Amniotic stem cell (primary cell): ENCODE measurements around the gene CD24.
A peak's percentile ranks its signal among the peaks of the same experiment; 100 is the strongest.
"Not testable (repeated sequence)": the region's sequence is repeated elsewhere in the genome, so short reads cannot be mapped to it uniquely, and the experiment has no call there.

Experiments
- DNase-seq: peaks from one replicate; lab custom pipeline; 2025; lab: John Stamatoyannopoulos, UW

Gene CD24, protein sequence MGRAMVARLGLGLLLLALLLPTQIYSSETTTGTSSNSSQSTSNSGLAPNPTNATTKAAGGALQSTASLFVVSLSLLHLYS

DNA sequence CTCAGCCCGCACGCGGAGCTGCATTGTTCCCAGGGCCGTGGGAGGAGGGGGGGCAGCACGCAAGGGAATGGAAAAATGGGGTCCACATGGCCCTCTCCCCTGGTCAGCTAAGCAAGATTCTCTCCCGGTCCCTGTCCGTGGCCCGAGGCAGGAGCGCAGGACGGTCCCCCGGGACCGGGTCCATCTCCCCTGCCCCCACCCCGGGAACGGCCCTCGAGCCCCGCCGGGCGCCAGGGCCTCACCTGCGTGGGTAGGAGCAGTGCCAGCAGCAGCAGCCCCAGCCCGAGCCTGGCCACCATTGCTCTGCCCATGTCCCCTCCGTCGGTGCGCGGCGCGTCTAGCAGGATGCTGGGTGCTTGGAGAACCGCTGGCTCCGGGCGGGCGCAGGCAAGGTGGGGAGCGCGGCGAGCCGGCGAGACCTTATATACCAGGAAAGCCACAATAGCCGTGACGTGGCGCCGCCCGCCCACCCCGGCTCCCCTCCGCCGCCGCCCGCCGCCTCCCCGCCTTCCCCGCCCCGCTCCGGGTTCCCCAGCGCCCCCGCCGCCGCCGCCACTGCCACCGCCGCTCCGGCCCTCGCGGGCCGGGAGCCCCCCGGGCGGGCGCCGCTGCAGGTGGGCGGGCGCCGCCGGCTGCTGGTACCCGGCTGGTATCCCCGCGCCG is at the start of gene CD24:
Gene CD24 (minus strand): TSS at position 394 of the 663 bp plus-strand sequence. CDS start 83 bp downstream, at position 311.
- no peak for DNase-seq

DNA sequence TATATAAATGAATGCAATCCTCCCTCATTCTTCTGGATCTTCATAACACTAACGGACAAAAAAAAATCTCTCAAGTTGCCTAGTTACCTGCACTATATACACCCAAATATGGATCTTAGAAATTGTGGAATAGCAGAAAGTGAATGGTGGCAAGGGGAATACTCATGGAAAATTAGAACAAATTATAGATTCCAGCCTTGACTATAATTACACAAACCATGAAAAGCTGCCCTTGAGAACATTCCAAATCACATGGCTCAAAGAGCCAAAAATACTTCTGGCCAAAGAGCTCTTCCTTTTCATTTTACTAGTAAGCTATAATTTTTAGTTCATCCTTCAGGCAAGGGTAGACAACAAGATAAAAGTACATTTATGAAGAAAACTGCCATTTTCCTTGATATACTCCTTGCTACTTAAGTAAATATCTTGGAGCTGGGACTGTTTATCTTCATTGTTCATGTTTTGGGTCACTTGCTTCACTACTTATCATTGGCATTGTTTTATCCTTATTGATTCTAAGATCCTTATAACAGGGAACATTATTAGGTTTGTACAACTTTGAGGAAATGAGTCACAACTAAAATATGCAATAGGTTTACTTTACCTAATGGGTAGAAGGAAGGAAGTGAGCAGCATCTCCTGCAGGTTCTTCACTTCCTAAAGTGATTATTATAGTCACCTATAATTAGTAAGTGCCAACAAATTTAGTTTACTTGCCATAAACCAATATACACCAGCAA is 47.1 kb upstream of the CD24 start:
- no peak for DNase-seq

DNA sequence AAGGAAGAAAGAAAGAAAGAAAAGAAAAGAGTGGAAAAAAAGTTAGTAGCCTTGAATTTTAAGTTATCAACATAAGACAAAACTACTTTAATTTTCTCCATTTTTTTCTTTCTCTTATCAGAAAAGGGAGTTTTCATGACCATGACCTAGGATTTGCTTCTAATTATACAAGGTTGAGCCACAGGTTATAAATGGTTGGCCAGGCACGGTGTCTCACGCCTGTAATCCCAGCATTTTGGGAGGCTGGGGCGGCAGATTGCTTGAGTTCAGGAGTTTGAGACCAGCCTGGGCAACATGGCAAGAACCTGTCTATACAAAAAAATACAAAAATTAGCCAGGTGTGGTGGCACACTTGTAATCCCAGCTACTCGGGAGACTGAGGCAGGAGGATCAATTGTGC is 45.7 kb upstream of the CD24 start:
- DNase-seq, result no peak

DNA sequence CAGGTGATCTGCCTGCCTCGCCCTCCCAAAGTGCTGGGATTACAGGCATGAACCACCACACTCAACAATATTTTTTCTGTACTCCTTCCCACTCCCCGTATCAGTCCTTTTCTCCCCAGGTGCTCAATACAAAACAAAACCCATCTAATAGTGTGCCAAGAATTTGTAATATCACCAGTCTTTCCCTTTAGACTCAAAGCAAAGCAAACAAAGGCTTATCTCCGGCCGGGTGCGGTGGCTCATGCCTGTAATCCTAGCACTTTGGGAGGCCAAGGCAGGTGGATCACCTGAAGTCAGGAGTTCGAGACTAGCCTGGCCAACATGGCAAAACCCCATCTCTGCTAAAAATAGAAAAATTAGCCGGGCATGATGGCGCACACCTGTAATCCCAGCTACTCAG is 45.1 kb upstream of the CD24 start:
- DNase-seq, result not testable (repeated sequence)

DNA sequence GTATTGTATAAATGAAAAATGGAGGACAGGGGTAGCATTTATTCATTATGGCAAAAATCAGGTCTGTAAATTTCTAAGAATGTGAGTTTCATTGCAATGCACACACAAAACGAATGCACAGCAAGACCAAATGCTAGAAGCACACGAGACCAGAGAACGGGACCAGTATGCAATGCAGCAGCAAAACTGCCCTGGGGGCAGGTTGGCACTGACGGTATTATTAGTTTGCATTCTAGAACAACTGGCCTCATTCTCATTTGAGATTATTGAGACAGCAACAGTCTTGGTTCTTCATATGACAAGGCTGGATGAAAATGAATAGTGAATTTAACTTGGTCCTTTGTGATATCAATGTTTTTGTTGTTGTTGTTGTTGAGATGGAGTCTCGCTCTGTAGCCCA is 44.5 kb upstream of the CD24 start:
- DNase-seq, result no peak

DNA sequence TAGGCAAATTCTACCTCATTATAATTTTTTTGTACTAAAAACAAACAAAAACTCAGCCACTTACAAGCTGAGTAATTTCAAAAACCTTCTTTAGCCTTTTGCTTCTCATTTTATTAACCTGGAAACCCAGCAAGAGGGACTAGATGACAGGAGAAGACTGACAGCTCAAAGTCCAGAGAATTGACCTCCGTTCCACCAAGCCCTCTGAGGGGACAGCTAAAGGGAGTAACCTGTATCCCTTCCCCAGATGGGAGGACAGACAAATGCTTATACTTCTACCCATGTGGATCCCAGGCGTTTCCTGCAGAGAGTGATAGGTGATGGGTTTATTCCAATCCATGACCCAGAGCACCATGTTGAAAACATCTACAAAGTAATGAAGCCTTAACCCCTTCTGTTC is 35.0 kb upstream of the CD24 start:
- no peak for DNase-seq

DNA sequence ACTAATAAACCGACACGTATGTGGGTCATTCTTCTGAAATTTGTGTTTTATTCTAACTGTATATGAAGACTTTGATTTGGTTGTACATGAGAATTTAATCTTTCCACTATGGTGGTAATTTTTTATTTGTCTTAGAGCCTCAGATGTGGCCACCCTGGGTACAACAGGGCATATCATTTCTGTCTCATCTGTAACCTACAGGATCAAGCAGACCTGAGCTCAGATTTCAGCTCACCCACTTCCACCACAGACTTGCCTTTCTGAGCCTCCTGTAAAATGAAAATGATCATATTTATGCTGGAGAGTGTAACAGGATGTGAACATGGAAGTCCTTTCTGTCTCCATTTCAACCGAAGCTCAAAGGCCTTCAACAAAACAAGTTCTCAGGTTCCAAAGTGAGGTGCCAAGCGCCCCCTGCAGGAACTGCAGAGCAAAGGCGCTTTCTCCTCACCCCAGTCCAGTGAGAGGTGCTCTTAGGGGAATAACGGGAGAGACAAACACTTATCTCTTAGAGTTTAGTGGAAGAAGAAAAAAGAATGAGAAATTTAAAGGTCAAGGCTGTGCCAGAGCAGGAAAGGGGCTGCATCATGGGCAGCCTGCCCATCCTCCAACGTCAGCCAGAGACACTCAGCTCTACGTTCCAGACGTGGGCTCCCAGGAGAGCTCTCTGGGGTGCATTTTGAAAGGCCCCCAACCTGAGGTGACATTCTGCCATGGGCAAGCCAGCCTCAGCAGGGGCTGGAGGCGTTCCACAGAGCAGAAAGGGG is 23.0 kb upstream of the CD24 start:
- no peak for DNase-seq

DNA sequence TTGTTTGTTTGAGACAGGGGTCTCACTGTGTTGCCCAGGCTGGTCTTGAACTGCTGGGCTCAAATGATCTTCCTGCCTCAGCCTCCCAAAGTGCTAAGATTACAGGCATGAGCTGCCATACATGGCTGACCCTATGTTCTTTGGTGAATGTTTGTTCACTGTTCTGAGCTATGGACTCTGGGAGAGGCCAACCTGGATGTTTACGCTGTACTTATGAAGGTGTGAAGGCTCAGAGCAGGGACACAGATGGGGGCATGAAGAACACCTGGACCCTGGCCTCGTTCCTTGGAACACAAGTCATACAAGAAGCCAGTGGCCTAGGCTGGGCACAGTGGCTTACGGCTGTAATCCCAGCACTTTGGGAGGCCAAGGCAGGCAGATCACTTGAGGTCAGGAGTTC is 21.1 kb upstream of the CD24 start:
- no peak for DNase-seq

DNA sequence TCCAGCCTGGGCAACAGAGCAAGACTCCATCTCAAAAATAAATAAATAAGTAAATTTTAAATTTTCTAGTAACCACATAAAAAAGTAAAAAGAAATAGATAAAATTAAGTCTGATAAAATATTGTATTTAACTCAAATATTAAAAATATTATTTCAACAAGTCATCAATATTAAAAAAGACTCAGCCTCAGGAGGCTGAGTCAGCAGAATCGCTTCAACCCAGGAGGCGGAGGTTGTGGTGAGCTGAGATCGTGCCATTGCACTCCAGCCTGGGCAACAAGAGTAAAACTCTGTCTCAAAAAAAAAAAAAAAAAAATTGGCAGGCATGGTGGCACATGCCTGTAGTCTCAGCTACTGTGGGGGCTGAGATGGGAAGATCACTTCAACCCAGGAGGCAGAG is 15.2 kb upstream of the CD24 start:
- not testable (repeated sequence) for DNase-seq

DNA sequence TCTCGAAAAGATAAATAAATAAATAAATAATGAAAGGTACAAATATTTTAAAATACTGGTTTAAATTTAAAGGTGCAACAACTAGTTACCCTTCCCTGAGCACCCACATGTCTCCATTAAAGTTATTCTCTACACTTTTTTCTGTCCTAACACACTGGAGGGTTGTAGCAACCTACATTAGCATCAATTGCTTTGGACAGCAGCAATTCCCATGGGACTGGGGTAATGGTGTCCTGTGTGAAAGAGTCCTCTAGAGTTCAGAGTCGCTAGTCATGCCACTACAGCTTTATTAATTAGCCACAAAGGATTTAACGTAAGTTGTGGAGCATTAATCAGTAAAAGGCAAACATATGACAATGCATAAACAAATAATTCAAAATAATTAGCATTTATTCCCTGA is 14.1 kb upstream of the CD24 start:
- DNase-seq, result no peak

DNA sequence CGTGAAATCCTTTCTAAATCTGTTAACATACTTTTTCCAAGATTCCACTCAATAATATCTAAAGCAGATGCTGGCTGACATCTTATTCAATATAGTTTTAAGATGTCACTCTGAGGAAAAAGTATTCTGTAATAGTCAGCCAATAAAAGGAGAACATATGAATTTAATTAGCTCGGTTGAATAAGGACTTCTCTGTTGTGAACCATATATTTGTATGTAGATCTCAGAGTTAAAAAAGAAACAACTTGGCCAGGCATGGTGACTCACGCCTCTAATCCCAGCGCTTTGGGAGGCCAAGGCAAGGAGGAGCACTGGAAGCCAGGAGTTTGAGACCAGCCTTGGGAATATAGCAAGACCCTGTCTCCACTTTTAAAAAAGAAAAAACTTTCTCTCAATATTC is 7.4 kb upstream of the CD24 start:
- no peak for DNase-seq

DNA sequence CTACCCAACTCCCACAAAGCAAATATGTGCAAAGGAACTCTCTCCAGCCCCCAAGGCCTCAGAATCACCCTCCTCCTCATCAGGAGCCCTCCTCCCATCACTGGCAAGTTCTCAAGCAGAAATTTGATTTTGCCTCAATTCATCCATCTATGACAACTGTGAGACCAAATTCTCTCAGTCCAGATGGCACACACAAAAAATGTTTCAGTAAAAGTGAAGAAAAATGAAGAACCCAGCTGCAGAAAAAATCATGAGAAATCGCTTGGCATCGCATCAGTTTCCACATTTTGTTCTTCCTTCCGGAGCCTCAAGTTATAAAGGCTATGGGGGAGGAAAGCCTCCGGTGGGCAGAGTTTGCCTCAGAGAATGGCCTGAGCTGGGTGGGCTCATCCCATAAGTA is 6.4 kb upstream of the CD24 start:
- DNase-seq, result no peak

DNA sequence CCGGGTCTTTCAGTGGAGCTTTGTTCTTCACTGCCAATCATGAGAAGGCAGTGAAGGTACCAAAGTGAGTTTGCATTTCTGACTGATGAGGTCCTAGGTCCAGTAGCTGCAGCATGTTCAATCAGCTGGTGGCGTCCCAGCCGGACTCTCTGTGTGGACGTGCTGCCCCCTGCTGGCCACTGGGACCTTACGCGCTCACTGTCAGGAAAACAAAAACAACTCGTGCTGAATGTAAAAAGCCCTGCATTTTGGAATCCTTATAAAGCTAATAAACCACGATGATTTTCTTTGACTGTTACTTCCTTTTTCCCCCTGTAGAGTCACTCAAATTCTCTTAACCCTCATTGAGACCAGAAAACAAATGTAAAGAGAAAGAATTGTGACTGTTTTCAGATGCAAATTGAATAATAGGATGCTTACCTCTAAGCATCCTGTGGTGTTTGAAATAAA is 4.9 kb upstream of the CD24 start:
- peak; percentile 82 for DNase-seq

DNA sequence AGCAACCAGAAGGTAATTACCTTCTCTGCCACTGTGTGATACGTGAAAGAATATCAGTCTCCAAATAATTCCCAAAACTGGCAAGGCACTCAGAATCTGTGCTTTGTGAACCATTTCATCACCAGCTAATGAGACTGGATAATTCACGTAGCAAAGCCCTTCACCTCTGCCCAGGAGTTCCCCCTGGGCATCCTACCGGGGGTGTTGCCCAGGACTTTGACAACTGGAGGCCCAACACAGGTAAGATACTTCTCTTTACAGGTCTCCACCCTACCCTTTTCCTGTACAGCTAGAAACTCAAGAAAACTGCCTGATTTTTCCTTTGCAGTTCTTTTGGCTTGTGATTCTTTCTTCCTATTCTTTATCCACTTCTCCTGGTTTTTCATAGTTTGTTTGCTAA is 2.7 kb upstream of the CD24 start:
- no peak for DNase-seq

DNA sequence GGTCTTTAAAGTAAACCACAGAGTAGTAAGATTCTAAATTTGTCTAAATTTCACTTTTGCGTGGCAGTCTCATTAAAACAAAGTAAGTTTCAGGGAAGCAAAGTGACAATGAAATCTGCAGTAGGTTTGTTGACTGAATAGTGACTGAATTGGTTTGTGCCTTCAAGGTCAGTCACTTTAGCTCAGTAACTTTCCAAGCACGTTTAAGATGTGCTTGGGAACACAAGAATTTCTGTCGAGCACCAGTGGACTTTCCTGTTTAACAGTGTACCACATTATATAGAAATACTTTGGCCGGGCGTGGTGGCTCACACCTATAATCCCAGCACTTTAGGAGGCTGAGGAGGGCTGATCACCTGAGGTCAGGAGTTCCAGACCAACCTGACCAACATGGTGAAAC is 1.7 kb upstream of the CD24 start:
- no peak for DNase-seq

DNA sequence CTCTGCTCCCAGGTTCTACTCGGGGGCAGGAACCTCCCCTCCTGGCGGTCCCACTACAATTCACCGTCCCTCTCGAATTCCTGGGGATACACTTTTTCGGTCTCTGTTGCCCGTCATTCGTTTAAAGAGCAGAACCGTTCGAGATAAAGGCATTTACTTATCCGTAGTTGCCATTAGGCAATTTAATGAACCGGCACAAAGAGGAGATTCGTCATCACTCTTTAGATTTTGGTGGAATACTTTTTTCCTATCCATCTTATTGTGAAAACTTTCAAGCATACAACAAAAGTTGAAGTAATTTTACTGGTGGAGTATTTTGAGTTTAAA is 1.2 kb upstream of the CD24 start:
- DNase-seq, result no peak

DNA sequence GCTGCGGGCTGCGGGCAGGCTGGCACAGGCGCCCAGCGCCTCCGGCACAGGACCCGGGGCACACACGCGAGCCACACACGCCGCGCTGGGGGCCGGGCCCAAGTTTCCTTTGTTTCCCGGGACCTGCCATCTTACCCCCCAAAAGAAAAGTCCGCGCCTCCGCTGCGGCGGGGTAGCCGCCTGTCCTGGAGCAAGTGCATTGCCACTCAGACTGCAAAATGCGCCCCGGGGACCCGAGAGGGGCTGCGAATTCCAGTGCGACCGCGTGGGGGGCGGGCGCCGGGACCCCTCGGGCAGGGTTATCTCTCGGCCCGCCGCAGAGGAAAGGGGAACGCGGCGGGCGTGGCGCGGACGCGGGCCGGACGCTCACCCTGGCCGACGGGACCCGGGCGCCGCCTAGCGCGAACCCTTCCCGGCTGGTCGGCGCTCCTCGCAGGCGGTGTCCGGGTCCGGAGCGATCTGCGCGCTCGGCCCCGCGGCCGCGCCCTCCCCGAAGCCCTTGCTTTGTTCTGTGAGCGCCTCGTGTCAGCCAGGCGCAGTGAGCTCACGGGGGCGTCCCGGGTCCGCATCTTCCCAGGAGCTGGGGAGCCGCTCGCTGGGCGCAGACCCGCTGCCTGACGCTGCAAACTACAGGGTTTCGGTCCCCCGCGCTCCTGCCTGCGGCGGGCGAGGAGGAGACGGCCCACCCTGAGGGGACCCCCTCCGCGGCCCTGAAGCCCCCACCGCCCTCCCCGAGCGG is 639 bp upstream of the CD24 start:
- DNase-seq, result no peak

DNA sequence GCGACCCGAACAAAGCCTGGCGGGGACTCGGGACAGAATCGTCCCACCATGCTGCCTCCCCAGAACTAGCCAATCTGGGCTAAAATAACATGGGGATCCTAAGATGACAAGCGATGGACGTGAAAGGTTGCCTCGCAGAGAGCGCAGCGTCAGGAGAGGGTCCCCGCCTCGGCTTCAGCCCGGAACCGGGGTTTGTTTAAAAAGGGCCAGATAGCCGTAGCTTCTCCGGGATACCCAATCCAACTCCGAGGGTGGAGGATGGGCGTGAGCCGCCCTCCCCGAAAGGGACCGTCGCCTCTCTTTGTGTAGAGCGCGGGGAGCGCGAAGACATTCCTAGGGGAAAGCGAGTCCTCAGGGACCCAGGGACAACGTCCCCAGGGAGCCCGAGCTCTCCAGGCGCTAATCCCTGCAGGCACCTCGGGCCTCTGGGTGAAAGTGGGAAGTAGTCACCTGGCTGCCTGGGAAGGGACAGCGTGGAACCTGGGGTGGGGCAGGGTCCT is 643 bp downstream of the CD24 start:
- no peak for DNase-seq

DNA sequence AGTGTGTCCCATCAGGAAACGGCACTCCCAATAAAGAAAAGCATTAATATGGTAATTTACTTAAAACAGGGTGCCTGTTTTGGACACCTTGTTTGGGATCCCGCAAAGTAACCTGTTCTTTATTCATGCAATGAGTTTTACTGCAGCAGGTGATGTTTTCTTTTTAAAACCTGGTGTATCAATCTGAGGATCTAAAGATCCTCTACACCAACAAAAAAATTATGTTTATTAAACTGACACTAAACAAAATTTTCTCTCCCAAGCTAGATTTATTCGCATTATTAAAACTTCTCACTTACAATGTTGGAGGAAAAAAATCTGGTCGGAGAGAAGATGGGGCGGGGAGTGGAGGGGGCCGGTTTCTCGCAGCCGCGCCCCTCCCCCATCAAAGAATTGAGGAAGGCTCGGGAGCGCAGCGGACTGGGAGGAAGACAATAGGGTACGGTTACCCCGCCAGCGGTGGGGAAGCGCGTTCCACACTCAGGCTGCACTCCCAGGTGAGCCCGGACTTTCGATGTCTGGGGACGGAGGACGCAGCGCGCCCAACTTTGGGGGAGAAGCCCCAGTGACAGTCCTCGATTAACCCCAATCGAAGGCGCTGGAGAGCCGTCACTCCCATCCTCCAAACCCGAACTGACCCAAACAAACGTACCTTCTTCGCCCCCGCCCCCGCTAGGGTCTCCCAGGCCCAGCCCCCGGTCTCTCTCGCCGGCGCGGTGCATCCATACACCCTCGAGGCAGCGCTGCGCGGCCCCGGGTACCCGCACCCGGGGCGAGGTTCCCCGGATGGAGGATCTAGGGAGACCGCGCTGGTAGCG is 1.3 kb downstream of the CD24 start:
- no peak for DNase-seq

DNA sequence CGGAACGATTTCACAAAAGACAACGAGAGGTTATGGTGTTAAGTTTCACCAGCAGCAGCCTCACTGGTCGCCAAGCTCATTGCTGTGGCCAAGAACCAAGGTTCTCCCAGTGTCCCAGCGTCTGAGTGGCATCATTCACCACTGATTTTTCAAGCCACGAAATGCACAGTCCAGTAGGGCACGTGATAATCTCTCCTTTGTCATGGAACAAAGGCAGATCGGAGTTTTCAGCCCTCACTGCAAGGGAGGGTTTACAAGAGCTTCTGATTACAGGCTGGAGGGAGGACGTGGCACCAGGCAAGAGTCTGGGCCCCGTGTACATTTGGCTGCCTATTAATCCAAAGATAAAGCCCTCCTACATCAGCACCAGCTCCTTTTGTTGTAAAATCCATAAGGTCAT is 2.0 kb downstream of the CD24 start:
- DNase-seq, result no peak

DNA sequence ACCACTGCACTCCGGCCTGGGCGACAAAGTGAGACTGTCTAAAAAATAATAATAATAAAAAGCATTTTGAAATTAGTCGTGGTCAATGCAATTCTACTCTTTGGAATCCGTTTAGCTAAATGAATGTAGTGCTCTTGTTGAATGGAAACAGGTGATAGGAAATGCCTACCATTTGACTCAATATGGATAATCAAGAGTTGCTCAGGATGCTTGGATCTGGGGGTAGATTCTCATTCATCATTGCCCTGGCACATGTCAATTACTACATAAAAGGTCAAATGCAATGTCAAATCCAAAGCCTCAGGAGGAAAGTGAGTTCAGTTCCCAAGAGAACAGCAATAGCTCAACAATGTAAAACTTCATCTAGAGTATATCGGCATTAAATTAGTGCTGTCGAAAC is 3.8 kb downstream of the CD24 start:
- not testable (repeated sequence) for DNase-seq
